Measurements from ENCODE around the gene RTEL1.

DNA sequence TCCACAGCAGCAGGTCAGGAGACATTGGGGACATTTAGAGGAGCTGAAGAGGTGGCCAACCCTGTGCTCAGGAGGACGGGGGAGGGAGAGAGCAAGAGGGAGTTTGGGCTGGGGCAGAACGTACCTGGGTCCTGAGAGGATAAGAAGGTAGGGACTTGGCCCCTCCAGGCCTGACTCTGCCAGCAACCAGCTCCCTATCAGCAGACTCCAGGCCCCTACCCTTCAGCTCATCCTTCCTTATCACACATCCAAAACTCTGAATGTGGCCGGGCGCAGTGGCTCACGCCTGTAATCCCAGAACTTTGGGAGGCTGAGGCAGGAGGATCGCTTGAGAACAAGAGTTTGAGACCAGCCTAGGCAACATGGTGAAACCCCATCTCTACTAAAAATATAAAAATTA, 9.9 kb upstream of the RTEL1 start:
- no peak for TF ChIP-seq POLR2A (IDR thresholded peaks at IDR 0.05)
- TF ChIP-seq, protein P1, sequence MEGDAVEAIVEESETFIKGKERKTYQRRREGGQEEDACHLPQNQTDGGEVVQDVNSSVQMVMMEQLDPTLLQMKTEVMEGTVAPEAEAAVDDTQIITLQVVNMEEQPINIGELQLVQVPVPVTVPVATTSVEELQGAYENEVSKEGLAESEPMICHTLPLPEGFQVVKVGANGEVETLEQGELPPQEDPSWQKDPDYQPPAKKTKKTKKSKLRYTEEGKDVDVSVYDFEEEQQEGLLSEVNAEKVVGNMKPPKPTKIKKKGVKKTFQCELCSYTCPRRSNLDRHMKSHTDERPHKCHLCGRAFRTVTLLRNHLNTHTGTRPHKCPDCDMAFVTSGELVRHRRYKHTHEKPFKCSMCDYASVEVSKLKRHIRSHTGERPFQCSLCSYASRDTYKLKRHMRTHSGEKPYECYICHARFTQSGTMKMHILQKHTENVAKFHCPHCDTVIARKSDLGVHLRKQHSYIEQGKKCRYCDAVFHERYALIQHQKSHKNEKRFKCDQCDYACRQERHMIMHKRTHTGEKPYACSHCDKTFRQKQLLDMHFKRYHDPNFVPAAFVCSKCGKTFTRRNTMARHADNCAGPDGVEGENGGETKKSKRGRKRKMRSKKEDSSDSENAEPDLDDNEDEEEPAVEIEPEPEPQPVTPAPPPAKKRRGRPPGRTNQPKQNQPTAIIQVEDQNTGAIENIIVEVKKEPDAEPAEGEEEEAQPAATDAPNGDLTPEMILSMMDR (IDR thresholded peaks at IDR 0.05), result no peak

Data from body of pancreas (tissue), 4 donors.